Peyer's patch (tissue), 4 donors: Measurements from ENCODE around the gene CLSTN1.

Experiments used
- CTCF ChIP-seq, 6 experiments: fragments of 450-650 bp in 4 of 6; fragments of 200-600 bp in 2 of 6; sonication (generic) in 1 of 6; IDR thresholded peaks; one replicate each; pipeline ENCODE4 v1.5.1; 2017 to 2019; ENCODE audit warnings: antibody characterized with exemption in 6 of 6, mild to moderate bottlenecking in 3 of 6, moderate library complexity in 1 of 6
- POLR2A ChIP-seq, 2 donors: fragments of 450-650 bp; IDR thresholded peaks; one replicate each; pipeline ENCODE4 v1.5.1; 2017; ENCODE audit warnings: antibody characterized with exemption in 2 of 2, mild to moderate bottlenecking in 2 of 2, moderate library complexity in 2 of 2

GRCh38 chr1:9715536-9716226 is 108.1 kb downstream of the CLSTN1 start:
- TF ChIP-seq CTCF (IDR thresholded peaks at IDR 0.05) (no peak), POLR2A (IDR thresholded peaks at IDR 0.05) (no peak)
